GM21526 (cell line): Measurements from ENCODE around the gene GSK3B.

Source experiments
- ATAC-seq: cut with Tn5 transposase; IDR thresholded peaks from one replicate; pipeline ENCODE4 v1.9.1; 2021; ENCODE audit warnings: moderate library complexity; ENCODE audit not compliant: unreplicated experiment, low FRiP score

Gene GSK3B

GRCh38 chr3:119794971-119795612, 299.2 kb downstream of the GSK3B start:
- ATAC-seq = no peak

DNA sequence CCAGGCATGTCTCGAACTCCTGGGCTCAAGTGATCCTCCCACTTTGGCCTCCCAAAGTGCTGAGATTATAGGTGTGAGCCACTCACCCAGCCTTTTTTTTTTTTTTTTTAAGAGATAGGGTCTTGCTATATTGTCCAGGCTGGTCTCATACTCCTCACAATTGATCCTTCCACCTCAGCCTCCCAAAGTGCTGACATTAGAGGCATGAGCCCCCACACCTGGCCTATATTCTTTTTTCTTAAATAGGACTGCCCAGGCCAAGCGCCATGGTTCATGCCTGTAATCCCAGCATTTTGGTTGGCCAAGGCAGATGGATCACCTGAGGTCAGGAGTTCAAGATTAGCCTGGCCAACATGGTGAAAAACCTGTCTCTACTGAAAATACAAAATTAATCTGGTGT, 299.8 kb downstream of the GSK3B start:
- ATAC-seq = no peak

DNA sequence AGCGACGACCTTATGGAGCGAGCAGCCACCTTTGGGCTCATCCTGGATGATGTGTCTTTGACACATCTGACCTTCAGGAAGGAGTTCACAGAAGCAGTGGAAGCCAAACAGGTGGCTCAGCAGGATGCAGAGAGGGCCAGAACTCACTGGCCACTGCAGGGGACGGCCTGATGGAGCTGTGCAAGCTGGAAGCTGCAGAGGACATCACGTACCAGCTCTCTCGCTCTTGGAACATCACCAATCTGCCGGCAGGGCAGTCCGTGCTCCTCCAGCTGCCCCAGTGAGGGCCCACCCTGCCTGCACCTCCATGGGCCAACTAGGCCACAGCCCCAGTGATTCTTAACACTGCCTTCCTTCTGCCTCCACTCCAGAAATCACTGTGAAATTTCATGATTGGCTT, 302.0 kb downstream of the GSK3B start:
- ATAC-seq = no peak

DNA sequence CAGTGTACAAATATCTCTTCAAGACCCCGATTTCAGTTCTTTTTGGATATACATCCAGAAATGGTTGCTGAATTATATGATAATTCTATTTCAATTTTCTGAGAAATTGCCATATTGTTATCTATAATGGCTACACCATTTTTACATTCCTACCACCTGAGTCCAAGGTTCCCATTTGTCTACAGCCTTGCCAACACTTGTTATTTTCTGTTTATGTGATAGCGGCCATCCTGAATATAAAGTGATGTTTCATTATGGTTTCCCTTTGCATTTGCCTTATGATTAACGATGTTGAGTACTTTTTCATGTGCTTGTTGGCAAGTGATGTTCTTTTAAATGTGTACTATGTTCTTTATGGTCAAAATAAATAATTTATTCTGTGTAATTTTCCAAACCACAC, 303.9 kb downstream of the GSK3B start:
- ATAC-seq = no peak

DNA sequence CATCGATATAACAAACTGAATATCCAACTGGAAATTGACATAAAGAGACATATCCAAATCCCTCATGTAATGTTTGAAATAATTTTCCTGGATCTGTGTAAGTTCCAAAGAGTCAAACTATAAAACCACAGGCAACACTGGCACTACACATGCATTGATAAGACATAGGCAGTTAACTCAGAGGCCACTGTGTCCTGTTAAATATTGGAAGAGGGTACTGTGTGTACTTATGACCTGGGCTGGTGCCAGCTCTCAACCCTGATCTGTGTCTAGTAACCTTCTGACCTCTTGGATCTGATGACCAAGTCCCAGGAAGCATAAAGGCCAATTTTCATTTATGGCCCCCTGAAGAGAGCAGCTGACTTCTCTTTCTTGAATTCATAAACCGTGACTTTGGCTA, 307.8 kb downstream of the GSK3B start:
- ATAC-seq = no peak

DNA sequence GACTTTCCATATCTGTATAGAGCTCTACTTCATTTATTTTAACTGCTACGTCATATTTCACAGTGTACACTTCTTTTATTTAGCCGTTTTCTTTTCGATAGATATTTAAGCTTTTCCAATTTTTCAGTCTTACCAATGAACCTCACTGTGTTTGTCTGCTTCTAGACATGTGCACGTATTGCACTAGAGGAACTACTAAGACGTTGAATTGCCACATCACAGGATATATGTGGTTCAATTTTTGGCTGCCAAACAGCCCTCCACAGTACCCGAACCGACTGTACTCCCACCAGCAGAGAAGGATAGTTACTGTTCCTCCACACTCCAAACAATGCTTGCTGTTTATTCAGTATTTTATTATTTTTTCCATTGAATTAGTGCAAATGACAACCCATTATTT, 310.4 kb downstream of the GSK3B start:
- no peak for ATAC-seq

GRCh38 chr3:119783255-119783654, 311.0 kb downstream of the GSK3B start:
- ATAC-seq = no peak

DNA sequence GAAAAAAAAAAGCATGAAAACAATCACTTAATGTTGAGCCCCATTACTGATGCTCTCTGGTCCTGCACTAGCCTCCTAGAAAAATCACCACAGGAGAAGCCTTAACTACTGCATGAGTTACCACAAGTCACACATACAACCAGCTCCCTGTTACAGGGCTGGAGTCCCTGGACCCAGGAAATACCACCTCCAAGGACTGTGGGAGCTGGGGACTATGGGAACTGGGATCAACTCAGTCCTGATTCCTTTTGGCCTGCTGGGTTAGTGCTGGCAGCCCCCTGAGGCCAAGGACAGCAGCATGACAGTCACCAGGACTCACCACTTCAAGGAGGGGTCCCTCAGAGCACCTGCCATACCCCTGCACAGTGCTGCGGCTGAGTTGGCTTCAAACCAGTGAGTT, 311.8 kb downstream of the GSK3B start:
- ATAC-seq = no peak

DNA sequence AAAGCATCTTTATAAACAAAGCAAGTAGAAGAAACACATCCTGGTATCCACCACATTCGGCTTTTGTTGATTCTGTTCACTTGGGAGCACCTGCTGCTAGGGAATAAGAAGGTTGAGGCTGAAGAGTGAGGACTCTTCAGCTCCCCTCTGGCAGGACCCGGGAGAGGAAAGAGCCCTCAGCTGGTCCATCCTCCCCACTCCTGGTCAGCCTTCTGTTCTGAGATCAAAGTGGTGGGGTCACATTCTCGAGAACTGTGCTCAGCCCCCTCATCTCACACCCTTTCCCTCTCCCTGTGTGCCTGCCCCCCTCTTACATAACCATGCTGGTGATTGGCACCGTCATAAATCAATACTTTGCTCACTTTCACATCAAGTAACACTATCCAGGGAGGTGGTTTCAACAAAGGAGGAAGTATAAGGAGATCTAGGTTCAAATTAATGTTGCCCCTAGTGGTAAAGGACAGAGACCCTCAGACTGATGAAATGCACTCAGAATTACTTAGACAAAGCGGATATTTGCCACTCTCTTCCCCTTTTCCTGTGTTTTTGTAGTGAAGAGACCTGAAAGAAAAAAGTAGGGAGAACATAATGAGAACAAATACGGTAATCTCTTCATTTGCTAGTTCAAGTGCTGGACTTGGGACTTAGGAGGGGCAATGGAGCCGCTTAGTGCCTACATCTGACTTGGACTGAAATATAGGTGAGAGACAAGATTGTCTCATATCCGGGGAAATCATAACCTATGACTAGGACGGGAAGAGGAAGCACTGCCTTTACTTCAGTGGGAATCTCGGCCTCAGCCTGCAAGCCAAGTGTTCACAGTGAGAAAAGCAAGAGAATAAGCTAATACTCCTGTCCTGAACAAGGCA, 312.7 kb downstream of the GSK3B start, which contains the start of gene NR1I2:
NR1I2 (plus strand) TSS at position 772 of the 869 bp plus-strand sequence.
- no peak for ATAC-seq

DNA sequence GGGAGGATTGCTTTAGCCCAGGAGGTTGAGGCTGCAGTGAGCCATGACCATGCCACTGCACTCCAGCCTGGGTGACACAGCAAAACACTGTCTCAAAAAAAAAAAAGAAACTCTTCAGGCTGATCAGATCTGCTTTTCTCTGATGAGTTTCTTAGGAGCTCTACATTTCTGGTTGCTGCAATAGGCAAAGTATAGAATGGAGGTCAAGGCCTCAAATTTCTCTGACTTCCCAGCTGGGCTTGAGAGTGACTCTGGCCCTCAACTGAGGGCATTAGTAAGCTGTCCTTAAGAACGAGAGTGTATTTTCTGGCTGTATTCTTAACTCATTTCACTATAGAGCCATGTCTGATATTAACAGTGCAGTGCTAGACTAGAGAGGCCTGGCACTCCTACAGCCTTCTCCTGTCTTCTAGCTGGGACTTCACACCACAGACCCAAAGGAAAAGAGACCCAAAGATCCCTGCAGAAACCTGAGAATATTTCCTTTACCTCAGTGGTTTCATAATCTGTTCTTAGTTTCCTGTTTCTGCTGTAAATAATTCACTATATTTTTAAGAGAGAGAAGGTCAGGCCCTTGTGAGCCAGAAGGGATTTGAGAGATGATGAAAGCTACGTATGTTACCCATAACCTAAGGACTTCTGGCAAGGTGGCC, 314.4 kb downstream of the GSK3B start:
- ATAC-seq = peak; percentile 50

GRCh38 chr3:119778811-119779210, 315.4 kb downstream of the GSK3B start:
- no peak for ATAC-seq

- ATAC-seq = no peak
These were observed 316.1 kb downstream of the GSK3B start for GRCh38 chr3:119778176-119778575.

DNA sequence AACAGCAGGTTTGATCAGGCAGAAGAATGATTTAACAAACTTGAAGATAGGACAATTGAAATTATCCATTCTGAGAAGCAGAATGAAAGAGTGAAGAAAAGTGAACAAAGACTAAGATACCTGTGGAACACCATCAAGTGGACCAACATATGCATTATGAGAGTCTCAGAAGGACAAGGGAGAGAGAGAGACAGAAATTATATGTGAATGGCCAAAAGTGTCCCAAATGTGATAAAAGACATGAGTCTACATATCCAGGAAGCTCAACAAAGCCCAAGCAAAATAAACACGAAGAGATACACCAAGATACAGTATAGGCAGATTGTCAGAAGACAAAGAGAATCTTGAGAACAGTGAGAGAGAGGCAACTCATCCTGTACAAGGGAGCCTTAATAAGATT, 317.9 kb downstream of the GSK3B start:
- no peak for ATAC-seq

DNA sequence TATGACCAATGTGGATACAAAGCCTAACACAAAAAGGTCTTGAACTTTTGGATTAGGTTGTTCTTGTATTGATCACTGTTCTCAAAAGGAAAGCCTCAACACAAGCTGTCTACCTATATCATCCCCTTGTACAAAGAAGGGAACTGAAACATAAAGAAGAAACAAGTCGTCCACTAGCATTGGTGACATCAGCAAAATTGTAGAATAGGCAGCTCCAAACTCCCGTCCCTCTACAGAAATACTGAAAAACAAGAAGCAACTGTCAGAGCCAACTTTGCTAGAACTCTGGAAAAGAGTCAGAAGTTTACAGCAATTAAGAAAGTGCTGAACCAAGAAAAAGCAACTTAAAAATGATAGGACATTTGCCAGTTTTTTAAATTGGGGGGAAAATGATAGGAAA, 319.8 kb downstream of the GSK3B start:
- ATAC-seq = peak; percentile 94
